Brain pericyte (primary cell): ENCODE data around the gene KLF1.
"Not testable (repeated sequence)": the region's sequence is repeated elsewhere in the genome, so short reads cannot be mapped to it uniquely, and the experiment has no call there.

Experiments used
- DNase-seq: peaks from one replicate; pipeline ENCODE4 v3.0.0-alpha.2; 2012; ENCODE audit warnings: low read depth, low spot score

Gene KLF1

GRCh38 chr19:12867120-12868099 lies 19.6 kb downstream of the KLF1 start:
- no peak for DNase-seq

DNA sequence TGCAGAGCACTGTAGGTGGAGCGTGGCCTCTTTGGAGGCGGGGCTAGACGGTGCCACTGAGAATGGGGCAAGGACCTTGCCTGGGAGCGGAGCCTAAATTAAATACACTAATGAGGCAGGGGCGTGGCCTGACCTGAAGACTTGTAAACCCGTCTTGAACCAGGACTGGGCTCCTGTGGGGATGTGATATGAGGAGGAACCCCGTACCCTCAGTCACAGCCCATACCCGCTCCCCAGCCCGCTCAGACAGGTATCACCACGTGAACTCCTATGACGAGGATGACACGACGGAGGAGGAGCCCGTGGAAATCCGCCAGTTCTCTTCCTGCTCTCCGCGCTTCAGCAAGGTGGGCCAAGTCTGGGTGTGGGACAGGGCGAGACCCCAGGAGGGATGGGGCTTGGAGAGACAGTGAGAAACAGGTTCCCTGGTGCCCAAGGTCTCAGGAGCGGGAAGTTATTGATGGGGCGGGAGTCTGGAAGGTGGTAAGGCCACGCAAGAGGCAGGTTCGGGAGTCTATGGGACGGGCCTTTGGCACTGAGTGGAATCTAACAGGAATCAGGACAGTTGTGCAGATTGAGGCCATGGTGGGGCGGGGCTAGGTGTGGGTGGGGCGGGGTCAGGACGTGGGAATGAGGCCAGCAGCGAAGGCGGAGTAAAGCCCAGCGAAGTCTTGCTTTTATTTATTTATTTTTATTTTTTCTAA lies 20.4 kb downstream of the KLF1 start:
- no peak for DNase-seq

GRCh38 chr19:12865746-12866415 lies 21.1 kb downstream of the KLF1 start:
- no peak for DNase-seq

GRCh38 chr19:12864721-12865715 lies 22.0 kb downstream of the KLF1 start:
- no peak for DNase-seq

DNA sequence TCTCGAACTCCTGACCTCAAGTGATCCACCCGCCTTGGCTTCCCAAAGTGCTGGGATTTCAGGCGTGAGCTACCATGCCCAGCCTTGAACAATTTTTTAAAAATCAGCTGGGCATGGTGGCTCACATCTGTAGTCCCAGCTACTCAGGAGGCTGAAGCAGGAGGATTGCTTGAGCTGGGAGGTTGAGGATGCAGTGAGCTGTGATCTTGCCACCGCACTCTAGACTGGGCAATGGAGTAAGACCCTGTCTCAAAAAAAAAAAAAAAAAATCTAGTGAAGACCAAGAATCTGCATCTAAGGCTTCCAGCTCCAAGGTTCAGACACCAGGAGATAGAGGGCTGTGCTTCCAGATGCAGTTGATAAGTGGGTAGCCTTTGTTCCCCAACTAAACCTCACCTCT lies 22.9 kb downstream of the KLF1 start:
- DNase-seq, result no peak

DNA sequence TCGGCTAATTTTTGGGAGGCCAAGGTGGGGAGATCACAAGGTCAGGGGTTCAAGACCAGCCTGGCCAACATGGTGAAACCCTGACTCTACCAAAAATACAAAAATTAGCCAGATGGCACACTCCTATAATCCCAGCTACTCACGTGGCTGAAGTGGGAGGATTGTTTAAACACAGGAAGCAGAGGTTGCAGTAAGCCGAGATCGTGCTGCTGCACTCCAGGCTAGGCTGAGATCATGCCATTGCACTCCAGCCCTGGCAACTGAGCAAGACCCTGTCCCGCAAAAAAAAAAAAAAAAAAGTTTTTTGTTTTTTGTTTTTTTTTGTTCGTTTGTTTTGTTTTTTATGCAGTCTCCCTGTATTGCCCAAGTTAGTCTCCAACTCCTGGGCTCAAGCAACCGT lies 27.5 kb downstream of the KLF1 start:
- no peak for DNase-seq

- DNase-seq, result no peak
These were observed 28.7 kb downstream of the KLF1 start for GRCh38 chr19:12858041-12858928.

- no peak for DNase-seq
These were observed 30.3 kb downstream of the KLF1 start for GRCh38 chr19:12856653-12857052.

- DNase-seq, result no peak
These were observed 39.6 kb downstream of the KLF1 start for GRCh38 chr19:12847159-12848139.

GRCh38 chr19:12846613-12847012 lies 40.4 kb downstream of the KLF1 start:
- DNase-seq, result not testable (repeated sequence)

GRCh38 chr19:12843999-12844732 lies 42.8 kb downstream of the KLF1 start:
- DNase-seq, result no peak

GRCh38 chr19:12843328-12843727 lies 43.7 kb downstream of the KLF1 start:
- DNase-seq, result no peak

DNA sequence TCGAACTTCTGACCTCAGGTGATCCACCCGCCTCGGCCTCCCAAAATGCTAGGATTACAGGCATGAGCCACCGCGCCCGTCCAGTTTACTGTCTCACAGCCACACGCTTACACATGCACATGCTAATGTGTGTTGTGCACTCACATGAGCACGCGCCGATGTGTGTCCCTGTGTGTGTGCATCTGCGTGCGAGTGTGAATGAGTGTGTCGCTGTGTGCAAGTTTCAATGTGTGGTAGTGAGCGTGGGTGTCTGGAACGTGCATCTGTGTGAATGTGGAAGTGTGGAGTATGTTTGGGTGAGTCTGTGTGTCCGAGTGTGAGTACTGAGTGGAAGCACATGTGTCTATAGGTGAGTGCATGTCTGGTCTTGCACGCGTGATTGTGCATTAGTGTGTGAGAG lies 44.5 kb downstream of the KLF1 start:
- DNase-seq, result no peak

- DNase-seq, result no peak
These were observed 45.9 kb downstream of the KLF1 start for GRCh38 chr19:12841094-12841493.

GRCh38 chr19:12840091-12841079 lies 46.6 kb downstream of the KLF1 start:
- DNase-seq, result no peak

DNA sequence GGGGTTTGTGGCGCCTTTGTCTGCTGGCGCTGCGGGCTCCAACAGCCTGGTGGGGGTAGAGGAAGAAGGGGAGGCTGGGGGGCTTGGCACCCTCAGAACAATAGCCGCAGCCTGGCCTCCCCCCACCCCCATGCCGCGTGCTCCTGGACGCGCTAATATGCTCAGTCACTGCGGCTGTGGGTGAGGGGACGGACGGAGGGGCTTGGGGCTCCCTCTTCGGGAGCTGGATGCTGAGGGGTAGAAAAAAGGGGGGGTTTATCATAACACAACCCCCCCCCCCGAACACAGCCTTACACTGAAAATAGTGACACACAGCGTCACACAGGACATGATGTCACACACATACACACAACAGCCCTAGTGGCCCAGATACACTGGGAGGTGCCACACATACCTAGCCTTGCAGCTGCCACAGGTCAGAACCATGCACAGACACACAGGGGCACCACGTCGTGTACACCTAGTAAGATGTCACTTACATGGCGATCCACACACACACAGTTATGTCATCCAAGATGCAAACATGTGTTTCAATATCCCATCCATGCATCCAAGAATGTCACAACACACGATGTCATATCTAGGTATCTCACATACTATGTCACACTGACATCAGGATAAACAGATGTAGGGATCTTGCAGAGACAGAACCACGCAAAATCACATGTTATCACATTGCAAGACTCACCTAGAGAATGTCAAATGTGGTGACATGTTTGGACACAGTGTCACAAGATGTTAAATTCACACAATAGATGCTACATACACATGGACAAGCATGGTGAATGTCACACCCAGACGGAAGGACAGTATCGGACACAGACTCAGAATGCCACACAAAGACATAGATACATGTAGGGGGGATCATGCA lies 47.9 kb downstream of the KLF1 start:
- no peak for DNase-seq
